Dermis blood vessel endothelial cell (primary cell): Measurements from ENCODE around the gene AP4M1. TPM values are rescaled to one million over a fixed set of nuclear protein-coding genes. Genes with fewer than 3 reads are reported as not detected.

Experiments
- DNase-seq: peaks from one replicate; pipeline ENCODE4 v3.0.0; 2010
- total RNA-seq: library from RNA; depleted of rRNA; stranded (reverse); fragments of >200 nt; gene quantifications from 2 replicates; pipeline ENCODE4 v1.2.3, GENCODE V29; 2014

The AP4M1 gene
- total RNA-seq, 1 donor from 2014 or later: 24.3 TPM

DNA sequence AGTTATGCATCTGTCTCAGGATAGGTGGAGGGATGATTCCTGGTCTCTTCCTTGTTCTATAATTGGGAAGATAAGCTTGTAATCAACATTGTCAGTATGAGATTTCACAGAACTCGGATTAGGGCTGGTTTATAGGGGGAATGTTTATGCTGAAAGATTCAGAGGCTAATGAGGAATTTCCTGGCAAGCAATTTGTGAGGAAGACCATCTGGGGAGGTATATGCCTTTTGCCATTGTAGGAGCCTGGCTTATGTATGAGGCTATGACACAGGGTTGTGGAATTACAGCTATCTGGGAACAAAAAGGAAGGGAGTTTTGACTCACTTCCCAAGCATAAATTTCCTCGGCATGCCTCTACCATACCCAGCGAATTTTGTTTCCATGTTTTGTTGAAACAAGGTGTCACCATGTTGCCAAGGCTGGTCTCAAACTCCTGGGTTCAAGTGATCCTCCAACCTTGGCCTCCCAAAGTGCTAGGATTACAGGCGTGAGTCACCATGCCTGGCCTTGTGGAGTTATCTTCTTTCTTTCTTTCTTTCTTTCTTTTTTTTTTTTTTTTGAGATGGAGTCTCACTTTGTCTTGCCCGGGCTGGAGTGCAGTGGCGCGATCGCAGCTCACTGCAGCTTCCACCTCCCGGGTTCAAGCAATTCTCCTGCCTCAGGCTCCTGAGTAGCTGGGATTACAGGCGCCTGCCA is 14.2 kb upstream of the AP4M1 start:
- DNase-seq: peak; percentile 99

DNA sequence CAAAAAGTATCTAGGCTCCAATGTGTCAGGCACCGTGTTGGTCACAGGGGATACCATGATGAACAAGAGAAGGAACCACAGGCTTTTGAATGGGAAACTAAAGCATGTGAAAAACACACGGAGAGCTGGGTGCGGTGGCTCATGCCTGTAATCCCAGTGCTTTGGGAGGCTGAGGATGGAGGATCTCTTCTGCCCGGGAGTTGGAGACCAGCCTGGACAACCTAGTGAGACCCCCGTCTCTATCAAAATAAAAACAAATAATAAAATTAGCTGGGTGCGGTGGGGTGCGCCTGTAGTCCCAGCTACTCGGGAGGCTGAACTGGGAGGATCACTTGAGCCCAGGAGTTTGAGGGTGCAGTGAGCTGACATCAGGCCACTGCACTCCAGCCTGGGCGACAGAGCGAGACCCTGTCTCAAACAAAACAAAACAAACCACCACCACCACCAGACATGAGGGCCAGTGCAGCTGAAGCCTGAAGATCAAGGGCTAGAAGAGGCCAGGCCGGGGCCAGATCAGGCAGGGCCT is 13.3 kb upstream of the AP4M1 start:
- no peak for DNase-seq

DNA sequence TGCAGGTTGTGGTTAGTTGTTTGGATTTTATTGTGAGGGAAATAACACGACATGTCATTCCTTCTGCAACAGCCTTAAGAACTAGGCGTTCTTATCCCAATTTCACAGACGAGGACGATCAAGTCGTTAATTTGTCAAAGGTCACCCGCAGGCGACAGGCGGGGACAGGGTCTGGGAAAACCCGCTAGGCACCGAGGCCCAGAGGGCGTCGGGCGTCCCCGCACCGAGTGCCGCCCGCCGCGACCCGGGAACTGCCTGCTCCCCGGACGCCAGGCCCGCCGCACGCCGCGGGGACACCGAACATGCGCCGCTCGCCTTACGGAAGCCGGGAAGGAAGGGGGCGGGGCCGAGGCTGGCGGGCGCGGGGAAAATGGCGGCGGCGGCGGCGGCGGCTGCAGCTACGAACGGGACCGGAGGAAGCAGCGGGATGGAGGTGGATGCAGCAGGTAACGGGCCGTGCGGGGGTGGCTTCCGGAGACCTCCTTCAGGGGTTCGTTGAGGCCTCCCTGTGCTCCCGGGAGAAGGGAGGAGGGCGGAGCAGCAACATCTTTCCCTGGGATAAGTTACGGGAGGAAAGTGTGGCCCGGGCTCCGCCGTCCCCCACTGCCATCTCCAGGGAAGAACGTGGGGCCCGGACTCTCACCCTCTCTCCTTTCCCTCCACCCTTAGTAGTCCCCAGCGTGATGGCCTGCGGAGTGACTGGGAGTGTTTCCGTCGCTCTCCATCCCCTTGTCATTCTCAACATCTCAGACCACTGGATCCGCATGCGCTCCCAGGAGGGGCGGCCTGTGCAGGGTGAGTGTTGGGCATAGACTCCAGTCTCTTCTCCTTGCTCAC is 12.6 kb upstream of the AP4M1 start, which contains the start of gene COPS6:
TSS of gene COPS6 (plus strand) at position 349 of the 837 bp plus-strand sequence. CDS start at position 371, 22 bp downstream.
- DNase-seq: peak; percentile 83

DNA sequence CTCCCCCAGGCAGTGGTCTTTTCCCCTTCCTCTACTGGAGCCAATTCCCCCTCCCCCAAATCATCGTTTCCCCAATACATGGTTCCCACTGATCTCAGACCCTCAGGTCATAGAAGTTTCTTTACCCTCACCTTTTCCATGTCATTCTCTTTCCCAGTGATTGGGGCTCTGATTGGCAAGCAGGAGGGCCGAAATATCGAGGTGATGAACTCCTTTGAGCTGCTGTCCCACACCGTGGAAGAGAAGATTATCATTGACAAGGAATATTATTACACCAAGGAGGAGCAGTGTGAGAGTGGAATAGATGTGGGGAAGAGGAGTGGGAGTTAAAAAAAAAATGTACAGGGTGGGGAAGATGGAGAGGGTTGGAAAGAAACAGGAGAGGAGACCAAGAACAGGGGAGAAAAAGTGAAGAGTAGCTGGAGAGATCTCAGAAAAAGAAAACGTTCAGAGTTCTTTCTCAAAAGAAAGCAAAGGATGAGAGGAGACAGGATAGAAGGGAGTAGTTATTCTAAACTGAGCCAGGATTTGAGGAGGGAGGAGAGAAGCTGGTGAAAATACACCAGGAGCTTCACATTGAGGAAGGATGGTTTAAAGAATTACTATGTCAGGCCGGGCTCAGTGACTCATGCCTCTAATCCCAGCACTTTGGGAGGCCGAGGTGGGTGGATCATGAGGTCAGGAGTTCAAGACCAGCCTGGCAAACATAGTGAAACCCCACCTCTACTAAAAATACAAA is 11.8 kb upstream of the AP4M1 start:
- no peak for DNase-seq

DNA sequence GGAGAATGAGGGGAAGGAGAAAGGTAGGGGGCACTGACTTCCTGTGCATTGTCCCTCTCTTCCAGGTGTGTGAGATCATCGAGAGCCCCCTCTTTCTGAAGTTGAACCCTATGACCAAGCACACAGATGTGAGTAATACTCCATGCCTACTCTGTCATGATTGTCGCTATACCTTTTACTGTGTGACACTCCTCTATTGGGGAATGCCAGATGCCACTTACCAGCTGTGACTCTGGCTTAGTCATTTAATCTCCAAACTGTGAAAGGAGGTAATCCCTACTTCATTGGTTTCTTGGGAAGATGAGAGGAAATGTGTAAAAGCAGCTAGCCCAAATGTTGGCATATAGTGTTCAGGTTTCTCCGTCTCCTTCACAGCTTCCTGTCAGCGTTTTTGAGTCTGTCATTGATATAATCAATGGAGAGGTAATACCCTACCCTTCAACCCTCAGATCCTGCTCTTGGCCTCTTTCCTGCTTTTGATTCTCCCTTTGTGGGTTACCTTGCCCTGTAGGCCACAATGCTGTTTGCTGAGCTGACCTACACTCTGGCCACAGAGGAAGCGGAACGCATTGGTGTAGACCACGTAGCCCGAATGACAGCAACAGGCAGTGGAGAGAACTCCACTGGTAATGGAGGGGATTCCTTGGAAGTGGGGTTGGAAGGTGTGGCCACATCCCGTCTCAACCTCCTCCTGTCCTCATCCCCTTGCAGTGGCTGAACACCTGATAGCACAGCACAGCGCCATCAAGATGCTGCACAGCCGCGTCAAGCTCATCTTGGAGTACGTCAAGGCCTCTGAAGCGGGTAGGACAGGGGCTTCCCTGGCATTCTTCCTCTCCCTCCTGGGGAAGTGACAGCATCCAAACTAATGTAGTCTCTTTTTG is 10.7 kb upstream of the AP4M1 start:
- DNase-seq: no peak

DNA sequence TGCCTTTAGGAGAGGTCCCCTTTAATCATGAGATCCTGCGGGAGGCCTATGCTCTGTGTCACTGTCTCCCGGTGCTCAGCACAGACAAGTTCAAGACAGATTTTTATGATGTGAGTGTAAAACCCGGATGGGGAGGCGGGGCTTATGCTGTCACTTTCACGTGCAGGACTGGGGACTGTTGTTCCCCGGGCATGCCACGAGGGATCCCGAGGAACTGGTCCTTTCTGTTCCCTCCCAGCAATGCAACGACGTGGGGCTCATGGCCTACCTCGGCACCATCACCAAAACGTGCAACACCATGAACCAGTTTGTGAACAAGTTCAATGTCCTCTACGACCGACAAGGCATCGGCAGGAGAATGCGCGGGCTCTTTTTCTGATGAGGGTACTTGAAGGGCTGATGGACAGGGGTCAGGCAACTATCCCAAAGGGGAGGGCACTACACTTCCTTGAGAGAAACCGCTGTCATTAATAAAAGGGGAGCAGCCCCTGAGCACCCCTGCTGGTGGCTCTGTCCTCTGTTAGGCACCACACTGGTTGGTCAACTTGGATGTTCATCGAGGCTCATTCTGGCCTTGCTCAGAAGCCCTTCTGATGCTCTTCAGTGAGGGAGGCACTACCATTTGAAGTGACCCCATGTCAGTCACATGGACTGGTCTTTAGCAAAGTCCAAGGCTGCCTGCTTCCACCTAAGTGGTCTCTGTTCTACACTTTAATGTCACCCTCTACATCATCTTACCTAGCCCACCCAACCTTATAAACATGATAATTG is 9.8 kb upstream of the AP4M1 start:
- DNase-seq: peak; percentile 24

DNA sequence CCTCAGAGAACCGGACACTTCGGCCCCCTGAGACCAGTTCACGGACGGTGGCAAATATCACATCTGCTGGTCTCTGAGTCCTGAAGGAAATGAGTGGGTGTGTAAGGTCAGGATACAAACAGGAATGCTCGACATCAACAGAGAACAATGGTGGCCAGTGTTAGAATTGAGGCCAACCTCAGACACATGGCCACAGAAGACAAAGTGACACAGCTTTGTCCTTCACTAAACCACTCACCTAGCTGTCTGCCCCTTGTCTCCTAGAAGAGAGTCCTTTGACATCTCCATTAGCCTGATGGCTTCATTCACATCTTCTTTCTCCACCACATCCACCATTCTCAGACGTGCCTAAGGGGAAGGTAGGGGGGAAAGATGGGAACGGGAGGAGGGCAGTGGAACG is 8.4 kb upstream of the AP4M1 start:
- peak; percentile 70 for DNase-seq

DNA sequence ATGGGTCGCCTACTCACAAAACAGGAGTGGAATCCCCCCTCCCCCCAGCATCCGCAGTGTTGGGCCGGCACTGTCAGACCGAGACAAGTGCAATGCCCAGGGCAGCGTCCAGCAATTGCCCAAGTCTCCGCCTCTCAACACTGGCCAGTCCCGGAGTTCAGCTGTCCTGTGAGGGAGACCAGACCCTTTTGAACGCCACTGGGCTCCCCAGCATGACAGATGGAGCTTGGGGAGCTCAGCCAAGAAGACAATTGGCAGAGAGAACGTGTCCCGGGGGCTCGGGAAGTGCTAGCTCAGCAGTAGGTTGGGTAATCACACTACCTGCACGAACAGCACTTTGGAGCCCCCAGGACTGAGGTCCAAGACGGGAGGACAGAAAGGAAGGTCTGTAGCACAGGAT is 7.9 kb upstream of the AP4M1 start:
- peak; percentile 26 for DNase-seq

DNA sequence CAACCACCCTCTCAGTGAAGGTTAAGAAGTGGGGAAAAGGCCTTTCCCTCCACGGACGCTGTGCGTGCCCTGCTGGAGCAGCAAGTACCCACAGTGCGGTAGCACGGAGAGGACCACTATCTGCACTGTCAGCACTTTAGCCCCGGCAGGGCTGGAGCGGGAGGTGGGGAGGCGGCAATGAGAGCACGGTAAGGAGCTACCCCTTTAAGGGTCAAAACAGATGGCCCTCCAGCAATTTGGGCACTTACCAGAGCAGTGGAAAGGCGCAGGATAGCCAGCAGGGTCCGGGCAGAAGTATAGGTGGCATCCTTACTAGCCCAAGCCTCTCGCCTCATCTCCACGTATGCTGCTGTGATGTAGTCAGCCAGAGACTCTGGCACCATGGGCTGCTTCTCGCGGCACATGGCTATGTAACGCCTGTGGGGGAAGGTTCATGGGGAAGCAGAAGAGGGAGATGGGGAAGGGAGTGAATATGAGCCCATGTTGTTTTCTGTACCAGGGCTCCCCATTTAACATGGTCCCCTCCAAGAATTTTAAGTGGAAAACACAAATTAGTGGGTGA is 7.4 kb upstream of the AP4M1 start:
- DNase-seq: no peak

DNA sequence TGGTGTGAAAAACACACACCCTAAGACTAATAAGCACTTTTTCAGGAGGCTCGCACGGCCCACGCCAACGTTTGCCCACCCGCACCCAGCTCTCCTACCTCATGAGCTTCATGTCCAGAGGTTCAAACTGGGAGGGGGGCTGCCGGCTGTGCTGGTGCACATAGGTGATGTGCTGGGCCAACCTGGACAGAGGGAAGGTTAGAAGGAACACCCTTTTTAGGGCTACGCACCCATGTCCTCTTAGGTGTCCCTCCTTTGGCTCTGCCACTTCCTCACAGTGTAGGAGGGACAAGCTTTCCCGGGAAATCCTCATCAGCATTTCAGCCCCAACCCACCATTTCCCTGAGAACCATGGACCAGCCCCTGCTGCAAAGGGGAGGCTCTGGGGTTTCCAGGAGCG is 6.2 kb upstream of the AP4M1 start:
- no peak for DNase-seq

DNA sequence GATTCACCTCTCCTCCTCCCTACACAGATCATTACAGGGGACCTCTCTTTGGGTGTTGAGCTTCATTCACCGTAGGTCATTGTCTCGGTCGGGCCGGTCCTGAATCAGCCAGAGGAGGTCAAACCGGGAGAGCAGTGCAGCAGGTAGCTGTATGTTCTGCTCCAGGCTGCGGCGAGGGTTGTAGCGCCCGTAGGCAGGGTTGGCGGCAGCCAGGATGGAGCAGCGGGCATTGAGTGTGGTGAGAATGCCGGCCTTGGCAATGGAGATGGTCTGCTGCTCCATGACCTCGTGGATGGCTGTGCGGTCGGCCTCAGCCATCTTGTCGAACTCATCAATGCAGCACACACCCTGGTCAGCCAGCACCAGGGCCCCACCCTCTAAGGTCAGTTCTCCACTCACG is 5.7 kb upstream of the AP4M1 start:
- DNase-seq: no peak

DNA sequence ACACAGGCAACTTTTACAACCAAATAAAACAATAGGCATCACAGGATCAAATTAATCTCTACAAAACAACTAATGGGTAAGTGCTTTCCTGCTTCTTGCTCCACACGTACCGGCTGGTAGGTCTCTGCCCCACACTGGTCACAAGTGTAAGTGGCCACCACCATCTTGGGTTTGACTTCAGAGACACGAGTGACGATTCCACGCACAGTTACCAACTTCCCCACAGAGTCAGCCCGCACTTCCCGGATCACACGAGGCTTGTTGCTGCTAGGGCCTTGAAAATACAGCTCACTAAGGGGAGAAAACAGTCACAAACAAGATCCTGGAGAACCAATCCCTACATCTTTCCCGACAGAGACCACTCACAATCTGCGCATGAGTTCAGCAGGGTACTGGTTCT is 2.5 kb upstream of the AP4M1 start:
- DNase-seq: no peak

DNA sequence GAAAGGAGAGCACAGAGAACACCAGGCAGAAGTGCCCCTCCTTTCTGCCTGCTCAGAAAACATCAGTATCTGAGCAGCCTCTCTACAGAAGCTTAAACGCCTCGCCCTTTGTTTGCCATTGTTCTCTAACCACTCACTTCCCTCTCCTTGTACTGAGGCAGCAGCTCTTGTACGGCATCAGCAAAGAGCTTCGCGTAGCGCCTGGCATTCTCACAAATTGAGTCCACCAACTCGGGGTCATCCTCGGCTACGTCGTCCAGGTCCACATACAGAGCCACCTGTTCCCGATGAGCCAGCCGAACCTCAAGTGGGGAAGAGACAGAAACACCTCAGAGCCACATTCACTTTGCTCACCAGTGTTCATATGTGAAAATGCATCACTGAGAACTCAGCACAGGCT is 2.0 kb upstream of the AP4M1 start:
- peak; percentile 62 for DNase-seq

DNA sequence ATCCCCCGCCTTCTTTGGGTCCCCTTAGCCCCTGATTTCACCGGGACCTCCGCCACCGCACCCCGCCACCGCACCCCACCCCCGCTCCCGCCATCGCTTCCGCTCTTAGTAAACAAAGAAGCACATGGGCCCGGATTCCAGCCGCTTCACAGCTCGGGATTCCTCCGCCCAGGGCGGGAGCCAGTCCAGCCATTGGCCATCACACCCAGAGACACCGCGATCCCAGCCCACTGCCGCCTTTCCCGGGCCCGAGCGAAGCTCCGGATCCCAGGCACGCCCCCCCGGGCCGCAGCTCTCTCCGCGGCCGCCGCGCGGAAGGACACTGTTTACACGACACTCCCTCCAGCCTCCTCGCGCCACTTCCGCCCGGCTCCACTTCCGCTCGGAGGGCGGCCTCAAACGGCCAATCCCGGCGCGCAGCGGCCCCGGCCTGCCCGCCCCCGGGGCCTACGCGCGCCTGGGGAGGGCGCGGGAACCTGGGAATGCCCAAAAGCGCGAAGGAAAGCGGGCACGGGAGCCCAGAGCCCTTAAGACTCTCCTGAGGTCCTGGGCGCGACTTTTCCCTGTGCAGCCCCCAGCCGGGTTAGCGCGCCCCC is 925 bp upstream of the AP4M1 start:
- peak; percentile 97 for DNase-seq

DNA sequence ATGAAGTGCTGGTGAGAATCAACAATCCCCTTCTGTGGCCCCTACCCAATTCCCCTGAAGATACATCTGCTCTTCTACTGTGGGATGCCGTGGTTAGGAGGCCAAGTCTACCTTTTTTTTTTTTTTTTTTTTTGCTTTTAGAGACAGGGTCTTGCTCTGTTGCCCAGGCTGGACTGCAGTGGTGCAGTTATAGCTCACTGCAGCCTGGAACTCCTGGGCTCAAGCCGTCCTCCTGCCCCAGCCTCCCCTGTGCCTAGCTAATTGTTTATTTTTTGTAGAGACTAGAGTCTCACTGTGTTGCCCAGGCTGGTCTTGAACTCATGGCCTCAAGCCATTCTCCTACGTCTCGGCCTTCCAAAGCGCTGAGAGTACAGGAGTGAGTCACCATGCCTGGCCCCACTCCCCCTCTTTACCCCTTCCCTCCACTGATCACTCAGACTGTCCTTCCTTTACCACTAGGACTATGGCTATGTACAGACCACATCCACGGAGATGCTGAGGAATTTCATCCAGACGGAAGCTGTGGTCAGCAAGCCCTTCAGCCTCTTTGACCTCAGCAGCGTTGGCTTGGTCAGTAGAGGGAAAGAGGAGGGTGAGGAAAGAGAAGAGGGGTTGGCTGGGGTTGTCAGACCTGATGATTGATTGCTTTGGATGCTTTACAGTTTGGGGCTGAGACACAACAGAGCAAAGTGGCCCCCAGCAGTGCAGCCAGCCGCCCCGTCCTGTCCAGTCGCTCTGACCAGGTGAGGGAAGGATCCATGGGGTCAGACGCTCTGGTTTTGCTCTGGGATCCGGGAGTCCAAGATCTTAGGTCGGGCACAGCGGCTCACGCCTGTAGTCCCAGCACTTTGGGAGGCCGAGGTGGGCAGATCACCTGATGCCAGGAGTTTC is 1.8 kb downstream of the AP4M1 start:
- DNase-seq: peak; percentile 30

DNA sequence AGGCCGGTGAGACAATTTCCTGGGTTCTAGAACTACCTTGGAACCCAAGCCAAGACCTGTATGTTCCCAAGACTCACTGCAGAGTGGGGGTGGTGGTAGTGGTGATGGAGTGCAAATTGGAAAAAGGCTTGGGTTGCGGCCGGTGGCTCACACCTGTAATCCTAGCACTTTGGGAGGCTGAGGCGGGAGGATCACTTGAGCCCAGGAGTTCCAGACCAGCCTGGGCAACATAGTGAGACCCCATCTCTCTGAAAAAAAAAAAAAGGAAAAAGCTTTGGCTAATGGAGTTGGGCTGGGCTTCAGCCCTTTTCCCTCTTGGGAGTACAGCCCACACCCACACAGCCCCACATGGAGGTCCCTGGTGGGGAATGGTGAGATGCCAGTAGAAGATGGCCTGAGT is 4.1 kb downstream of the AP4M1 start:
- no peak for DNase-seq

DNA sequence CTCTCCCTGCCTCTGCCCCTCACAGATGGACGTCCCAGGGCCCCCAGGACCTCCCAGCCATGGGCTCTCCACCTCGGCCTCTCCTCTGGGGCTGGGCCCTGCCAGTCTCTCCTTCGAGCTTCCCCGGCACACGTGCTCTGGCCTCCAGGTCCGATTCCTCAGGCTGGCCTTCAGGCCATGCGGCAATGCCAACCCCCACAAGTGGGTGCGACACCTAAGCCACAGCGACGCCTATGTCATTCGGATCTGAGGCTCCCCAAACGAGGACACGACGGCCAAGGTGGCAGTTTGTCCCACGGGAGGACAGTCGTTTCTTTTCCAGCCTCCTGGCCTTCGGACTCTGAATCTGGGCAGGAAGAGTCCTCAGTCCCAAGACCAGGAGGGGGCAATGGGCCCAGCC is 5.2 kb downstream of the AP4M1 start:
- DNase-seq: no peak

DNA sequence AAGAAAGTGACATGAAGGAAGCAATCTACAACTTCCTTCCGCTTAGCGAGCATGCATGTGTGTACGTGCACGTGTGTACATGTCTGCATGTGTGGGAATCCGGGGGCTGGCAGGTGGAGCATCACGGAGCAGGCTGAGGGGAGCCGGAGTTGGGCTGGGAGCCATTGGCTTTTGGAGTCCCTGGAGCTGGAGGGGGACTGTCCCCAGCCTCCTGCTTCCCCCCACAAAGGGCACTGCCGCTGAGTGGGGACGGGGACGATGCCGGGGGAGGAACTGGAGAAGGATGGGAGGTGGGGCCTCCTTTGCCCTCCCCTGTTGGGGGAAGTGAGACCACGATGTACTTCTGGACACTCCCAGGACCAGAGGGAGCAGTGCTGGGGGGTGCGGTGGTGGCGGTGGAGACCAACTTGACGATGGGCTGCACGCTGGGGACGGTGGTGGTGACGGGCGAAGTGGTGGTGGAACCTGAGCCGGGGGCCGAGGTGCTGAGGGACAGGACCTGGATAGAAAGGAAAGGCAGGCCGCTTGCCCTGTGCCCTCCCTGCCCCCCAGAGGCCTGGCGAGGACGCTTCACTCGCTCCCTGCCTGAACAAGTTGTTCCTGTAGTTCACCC is 5.8 kb downstream of the AP4M1 start:
- DNase-seq: no peak

DNA sequence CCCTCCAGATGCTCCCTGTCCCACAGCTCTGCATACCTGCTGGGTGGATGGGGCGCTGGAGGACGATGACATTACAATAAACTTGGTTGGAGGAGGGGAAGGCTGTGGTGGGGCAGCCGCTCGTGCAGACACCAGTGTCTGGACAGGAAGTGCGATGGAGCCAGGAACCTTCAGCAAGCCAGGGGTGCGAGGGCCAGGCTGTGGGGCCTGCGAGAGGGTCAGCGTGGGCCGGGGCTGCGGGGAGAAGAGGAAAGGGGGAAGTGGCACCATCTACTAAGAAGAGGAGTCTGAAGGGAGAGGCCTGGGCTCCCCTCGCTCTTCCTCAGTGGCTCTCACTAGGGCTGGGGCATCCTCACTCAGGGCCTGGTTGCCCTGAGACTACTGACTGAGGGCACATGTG is 6.4 kb downstream of the AP4M1 start:
- DNase-seq: no peak
